CD4-positive, alpha-beta T cell treated with Interferon alpha-2 for 1 hour (primary cell): ENCODE measurements around the gene CPNE4.
"Not testable (repeated sequence)": the region's sequence is repeated elsewhere in the genome, so short reads cannot be mapped to it uniquely, and the experiment has no call there.

Experiments used
- DNase-seq, 2 donors: peaks; one replicate each; pipeline ENCODE4 v3.0.0-alpha.2; 2020 to 2022

Gene CPNE4

DNA sequence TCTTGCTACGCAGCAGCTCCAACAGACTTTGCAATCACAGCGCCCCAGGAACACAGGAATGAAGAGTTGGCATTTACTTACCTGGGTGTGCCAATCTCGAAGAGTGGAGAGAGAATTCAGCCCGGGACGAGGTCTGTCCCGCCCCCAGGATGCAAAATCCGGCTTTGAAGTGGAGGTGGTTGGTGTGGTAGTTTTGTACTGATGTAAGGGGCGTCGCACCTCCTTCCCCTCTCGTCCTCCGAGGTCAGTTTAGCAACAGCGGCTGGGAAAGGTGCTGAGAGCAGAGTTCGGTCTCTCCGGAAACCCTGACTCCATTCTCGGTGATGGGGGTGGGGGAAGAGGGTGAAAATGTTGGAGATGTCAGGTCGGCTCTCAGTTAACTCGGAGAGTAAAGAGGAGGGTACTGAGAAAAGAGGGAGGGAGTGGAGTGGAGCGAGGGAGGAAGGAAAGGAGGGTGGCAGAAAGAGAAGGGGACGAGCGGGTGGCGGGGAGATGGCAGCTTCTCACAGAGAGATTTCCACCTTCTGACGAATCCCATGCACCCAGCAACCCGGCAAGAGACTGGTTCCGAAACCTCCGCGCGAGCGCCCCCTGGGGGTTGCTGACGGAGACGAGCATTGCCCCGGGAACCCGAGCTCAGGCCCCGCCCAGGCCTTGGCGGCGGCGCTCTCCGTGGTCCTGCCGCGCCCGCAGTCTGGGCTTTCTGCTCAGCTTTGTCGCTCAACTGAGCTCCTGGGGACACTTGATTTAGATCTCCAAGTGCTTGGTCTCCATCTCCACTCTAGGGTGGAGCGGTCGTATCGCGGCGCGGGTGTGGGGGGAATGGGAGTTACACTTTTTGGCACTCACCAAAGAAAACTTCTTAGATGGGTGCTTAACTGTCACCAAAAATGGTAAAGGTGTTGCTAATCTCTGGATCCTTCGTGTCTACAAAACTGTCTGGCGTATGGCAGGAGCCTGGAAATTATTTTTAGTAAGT is at the start of gene CPNE4:
Gene CPNE4, minus strand, starts transcription at position 529 of the 979 bp plus-strand sequence.
- DNase-seq: peak; percentile 31 to 52

DNA sequence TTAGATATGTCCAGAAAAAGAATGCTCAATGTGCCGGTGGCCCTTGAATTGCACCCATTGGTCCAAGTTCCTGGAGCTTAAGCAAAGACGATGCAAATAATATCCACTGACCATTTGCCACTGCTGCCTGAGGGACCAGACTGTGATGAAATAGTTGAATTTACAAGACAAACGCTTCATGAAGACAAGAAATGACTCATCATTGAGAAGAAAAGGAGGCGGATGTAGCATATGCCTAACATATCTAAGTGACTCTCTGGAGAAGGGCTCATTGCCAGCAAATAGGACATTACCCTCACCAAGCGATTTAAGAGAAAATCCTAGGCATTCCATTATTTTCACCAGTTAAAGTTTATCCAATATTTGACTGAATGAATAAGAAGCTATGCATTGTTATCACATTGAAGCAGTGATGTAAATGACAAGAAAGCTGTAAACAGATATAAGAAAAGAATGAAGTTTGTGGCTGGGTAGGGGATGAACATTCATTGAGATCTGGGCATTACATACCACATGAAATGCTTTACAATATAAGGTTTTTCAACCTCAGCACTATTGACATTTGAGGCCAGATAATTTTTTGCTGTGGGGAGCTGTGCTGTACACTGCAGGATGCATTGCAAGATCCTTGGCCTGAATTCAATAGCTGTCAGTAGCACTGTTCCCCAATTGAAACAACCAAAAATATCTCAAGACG is 48.9 kb upstream of the CPNE4 start:
- DNase-seq: no peak

DNA sequence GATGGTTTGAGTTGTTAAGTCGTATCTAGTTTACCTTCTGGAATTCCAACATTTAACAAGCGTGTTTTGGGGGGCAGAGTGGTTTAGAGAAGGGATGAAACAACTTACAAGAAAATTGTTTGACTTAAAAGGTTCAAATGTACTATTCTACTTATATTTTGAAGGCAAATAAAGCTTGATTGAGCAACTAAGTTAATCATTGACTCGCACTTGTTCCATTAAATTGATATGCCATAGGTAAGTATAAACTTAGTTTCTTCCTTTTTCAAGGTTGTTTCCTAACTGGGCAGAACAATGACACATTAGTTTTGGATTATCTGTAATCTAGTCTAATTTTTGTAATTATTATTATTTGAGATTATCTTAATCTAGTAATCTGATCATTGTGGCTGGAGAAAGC is 48.3 kb upstream of the CPNE4 start:
- no peak for DNase-seq

GRCh38 chr3:132079147-132079546 is 44.3 kb upstream of the CPNE4 start:
- DNase-seq: no peak

DNA sequence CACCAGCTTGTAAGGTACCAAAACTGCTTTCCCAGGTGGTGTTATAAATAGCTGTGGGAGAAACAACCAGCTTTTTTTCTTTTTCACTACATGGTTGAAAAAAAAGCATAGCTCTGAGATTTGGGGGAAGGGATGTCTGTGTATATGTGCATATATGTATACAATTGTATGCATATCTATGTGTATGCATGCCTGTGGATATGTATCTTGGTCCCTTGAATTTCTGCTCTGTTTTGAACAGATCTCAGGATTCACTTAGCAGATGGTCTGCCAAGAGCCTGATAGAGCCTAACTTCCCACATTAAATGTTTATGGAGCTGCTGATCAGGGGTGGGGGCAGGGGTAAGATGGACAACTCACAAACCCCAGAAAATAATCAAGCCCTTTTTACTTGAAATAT is 39.0 kb upstream of the CPNE4 start:
- no peak for DNase-seq

- DNase-seq: no peak
These were observed 36.2 kb upstream of the CPNE4 start for GRCh38 chr3:132071043-132071442.

GRCh38 chr3:132064114-132064513 is 29.3 kb upstream of the CPNE4 start:
- no peak for DNase-seq

GRCh38 chr3:132062535-132062934 is 27.7 kb upstream of the CPNE4 start:
- DNase-seq: no peak

GRCh38 chr3:132055872-132056271 is 21.1 kb upstream of the CPNE4 start:
- DNase-seq: no peak

GRCh38 chr3:132047209-132047608 is 12.4 kb upstream of the CPNE4 start:
- no peak for DNase-seq

- DNase-seq: not testable (repeated sequence)
These were observed 10.1 kb upstream of the CPNE4 start for GRCh38 chr3:132044874-132045273.

- no peak for DNase-seq
These were observed 7.9 kb upstream of the CPNE4 start for GRCh38 chr3:132042681-132043080.

DNA sequence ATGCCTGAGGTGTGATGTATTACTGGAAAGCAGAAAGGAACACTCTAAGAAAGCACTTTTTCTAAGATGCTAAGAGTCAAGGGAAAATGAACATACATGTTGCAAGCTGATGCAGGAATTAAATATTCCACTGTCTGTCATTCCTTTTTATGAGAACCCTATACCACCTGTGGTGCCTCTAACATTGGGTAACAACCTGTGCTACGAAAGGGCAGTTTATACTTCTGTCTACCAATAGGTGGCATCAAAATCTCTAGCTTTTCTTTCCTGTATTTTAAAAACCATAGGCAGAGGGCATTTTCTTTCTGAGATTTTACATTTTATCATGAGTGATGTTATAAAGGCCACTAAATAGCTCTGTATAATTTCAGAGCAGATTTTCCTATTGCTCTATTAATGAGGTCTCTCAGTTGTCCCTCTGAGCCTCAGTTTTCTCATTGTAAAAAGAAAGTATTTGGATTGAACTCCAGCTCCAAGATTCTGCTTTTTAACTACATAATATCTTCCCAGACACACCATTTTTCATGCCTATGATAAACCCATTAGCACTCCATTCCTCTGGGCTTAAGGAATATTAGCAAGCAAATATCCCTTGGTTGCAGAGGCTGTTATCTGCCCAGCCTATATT is 3.5 kb upstream of the CPNE4 start:
- no peak for DNase-seq

GRCh38 chr3:132037581-132037980 is 2.8 kb upstream of the CPNE4 start:
- DNase-seq: no peak

DNA sequence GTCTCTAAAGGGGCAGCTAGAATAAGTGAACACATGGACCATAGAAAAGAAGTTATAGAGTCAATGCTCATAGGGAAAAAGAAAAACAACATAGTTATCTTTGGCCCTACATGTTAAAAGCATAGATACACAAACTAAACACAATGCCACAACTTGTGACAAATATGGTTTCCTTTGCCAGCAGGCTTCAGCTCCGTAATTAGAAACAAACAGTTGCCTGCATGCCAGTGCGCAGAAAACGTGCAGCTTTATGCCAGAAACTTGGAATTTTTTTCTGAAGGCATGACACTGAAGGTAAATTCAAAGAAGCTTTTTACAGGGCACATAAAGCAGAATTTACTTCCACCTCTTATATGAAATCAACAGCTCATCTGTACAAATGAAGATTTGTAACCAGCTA is 2.2 kb upstream of the CPNE4 start:
- DNase-seq: no peak

GRCh38 chr3:132034097-132034485 is 723 bp downstream of the CPNE4 start:
- no peak for DNase-seq

- DNase-seq: no peak
These were observed 1.3 kb downstream of the CPNE4 start for GRCh38 chr3:132033471-132033870.

DNA sequence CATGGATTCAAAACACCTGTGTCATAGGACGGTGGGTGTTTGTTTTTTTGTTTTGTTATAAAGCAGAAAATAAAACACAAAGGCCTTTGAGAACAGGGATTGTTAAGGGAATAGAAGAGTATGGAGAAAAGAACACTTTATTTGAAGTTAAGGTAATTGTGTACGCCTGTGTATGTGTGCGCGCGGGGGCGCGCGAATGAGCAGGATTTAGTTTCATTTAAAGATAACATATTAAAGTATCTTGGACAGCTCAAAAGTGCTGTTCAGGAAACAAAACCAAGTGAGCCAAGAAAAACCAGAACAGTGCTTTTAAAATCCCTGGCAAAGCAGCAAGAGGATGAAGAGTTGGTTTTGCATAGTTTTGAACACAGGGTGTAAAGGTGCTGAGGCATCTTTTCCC is 1.9 kb downstream of the CPNE4 start:
- no peak for DNase-seq

GRCh38 chr3:132029182-132029902 is 5.5 kb downstream of the CPNE4 start:
- peak; percentile 40 to 54 for DNase-seq

DNA sequence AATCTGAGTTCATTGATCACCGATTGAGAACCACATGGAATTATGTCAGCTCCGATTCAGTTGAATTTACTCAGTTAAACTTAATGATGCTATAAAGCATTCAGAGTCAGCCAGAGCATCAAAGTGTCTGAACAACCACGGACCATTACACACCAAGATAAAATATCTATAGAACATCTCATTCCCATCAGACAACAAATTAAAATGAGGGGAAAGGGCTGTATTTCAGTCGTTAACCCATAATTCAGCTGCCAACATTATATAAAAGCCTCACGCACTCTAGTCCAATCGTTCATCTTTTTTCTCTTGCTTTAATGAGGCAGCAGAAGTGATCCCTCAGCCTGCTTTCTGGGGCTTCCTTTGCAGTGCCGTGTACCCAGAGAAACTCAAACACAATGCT is 11.9 kb downstream of the CPNE4 start:
- DNase-seq: no peak

DNA sequence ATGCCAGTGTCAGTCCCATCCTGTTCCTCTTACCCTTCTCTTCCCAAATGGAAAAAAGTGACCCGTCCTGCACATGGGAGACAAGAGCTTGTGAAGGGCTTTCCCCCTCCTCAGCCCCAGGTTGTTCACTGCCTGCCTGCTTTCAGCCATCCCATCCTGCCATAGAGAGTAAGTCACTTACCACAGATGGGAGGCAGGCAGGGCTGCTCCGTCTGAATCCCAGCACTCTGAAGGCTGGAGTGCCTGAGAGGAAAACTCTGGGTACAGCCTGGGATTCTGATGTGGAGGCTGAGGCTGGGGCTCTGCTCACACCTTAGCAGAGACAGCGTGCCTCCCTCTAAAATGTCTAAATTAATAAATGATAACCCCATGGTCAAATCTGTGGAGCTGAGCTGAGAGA is 14.8 kb downstream of the CPNE4 start:
- DNase-seq: no peak

GRCh38 chr3:132017137-132017536 is 17.7 kb downstream of the CPNE4 start:
- no peak for DNase-seq
